Activated T-helper 17 cell treated with anti-CD3 and anti-CD28 coated beads, Interleukin-2, amount 50 U/mL, for 72 hours (primary cell): ENCODE data around the gene GABRB3. TPM values are rescaled to one million over a fixed set of nuclear protein-coding genes. Genes with fewer than 3 reads are reported as not detected.

Source experiments
- ATAC-seq: fragments of 150-1000 bp; cut with Tn5 transposase; replicated peaks from 2 replicates; pipeline ENCODE4 v1.10.0; 2021; ENCODE audit warnings: mild to moderate bottlenecking, moderate library complexity
- H3K27ac Mint-ChIP-seq: one replicate; pipeline ENCODE4 v1.8.0; 2022; ENCODE audit warnings: mixed read lengths
- H3K27me3 Mint-ChIP-seq: one replicate; pipeline ENCODE4 v1.8.0; 2022; ENCODE audit warnings: mixed read lengths
- H3K36me3 Mint-ChIP-seq: one replicate; pipeline ENCODE4 v1.8.0; 2022; ENCODE audit warnings: low read depth, mild to moderate bottlenecking, mixed read lengths
- H3K4me1 Mint-ChIP-seq: one replicate; pipeline ENCODE4 v1.8.0; 2022; ENCODE audit warnings: mixed read lengths
- H3K4me3 Mint-ChIP-seq: one replicate; pipeline ENCODE4 v1.8.0; 2022; ENCODE audit warnings: mild to moderate bottlenecking, mixed read lengths
- H3K9me3 Mint-ChIP-seq: one replicate; pipeline ENCODE4 v1.8.0; 2022; ENCODE audit warnings: mixed read lengths
- total RNA-seq, 2 donors: library from RNA; stranded (reverse); gene quantifications; one replicate each; pipeline ENCODE4 v1.2.3, GENCODE V29; 2022

The GABRB3 gene
- total RNA-seq, 2 donors from 2014 or later, result 0.32 TPM; not detected in 1

GRCh38 chr15:26551473-26551872, 221.4 kb downstream of the GABRB3 start:
- Mint-ChIP-seq H3K27ac (no peak overlapping the region), H3K4me1 (no peaks in the 10 kb centered on the region), H3K9me3 (peaks cover 16% of the 10 kb centered on the region), H3K27me3 (no peaks in the 10 kb centered on the region), H3K36me3 (no peaks in the 10 kb centered on the region), H3K4me3 (no peak overlapping the region)
- no peak for ATAC-seq

GRCh38 chr15:26550880-26551279, 222.0 kb downstream of the GABRB3 start:
- Mint-ChIP-seq H3K27me3 (no peaks in the 10 kb centered on the region), H3K4me1 (no peaks in the 10 kb centered on the region)

GRCh38 chr15:26537663-26538062, 235.2 kb downstream of the GABRB3 start:
- ATAC-seq, result no peak
- Mint-ChIP-seq H3K27ac (no peak overlapping the region), H3K4me1 (no peaks in the 10 kb centered on the region), H3K27me3 (no peaks in the 10 kb centered on the region), H3K4me3 (no peak overlapping the region), H3K9me3 (peaks cover 24% of the 10 kb centered on the region), H3K36me3 (no peaks in the 10 kb centered on the region)

More at GRCh38 chr15:26550880-26551279, 222.0 kb downstream of the GABRB3 start:
- peaks cover 13% of the 10 kb centered on the region for H3K9me3 Mint-ChIP-seq
- ATAC-seq, result no peak
- H3K36me3 Mint-ChIP-seq, result no peaks in the 10 kb centered on the region
- H3K27ac Mint-ChIP-seq, result no peak overlapping the region
- H3K4me3 Mint-ChIP-seq, result no peak overlapping the region

GRCh38 chr15:26531489-26531888, 241.4 kb downstream of the GABRB3 start:
- ATAC-seq, result no peak
- Mint-ChIP-seq H3K9me3 (peaks cover 32% of the 10 kb centered on the region), H3K4me1 (no peaks in the 10 kb centered on the region), H3K27ac (no peak overlapping the region), H3K36me3 (no peaks in the 10 kb centered on the region), H3K27me3 (no peaks in the 10 kb centered on the region), H3K4me3 (no peak overlapping the region)

GRCh38 chr15:26525096-26525495, 247.8 kb downstream of the GABRB3 start:
- Mint-ChIP-seq H3K36me3 (no peaks in the 10 kb centered on the region), H3K9me3 (peaks cover 13% of the 10 kb centered on the region), H3K27ac (no peak overlapping the region), H3K4me1 (no peaks in the 10 kb centered on the region), H3K4me3 (no peak overlapping the region), H3K27me3 (no peaks in the 10 kb centered on the region)
- no peak for ATAC-seq

- no peak for ATAC-seq
- Mint-ChIP-seq H3K4me3 (no peak overlapping the region), H3K9me3 (peaks cover 9% of the 10 kb centered on the region), H3K4me1 (no peaks in the 10 kb centered on the region), H3K27ac (no peak overlapping the region), H3K36me3 (no peaks in the 10 kb centered on the region), H3K27me3 (no peaks in the 10 kb centered on the region)
Observed at GRCh38 chr15:26521691-26522198, 251.1 kb downstream of the GABRB3 start.

- Mint-ChIP-seq H3K9me3 (peaks cover 9% of the 10 kb centered on the region), H3K27ac (no peak overlapping the region), H3K36me3 (no peaks in the 10 kb centered on the region), H3K27me3 (no peaks in the 10 kb centered on the region), H3K4me3 (no peak overlapping the region), H3K4me1 (no peaks in the 10 kb centered on the region)
- no peak for ATAC-seq
Observed at GRCh38 chr15:26521130-26521529, 251.7 kb downstream of the GABRB3 start.

- H3K4me3 Mint-ChIP-seq, result no peak overlapping the region
- no peak for ATAC-seq
Observed at GRCh38 chr15:26518885-26519284, 254.0 kb downstream of the GABRB3 start.

GRCh38 chr15:26516102-26516980, 256.5 kb downstream of the GABRB3 start:
- no peaks in the 10 kb centered on the region for H3K27me3 Mint-ChIP-seq
- ATAC-seq, result no peak
- H3K9me3 Mint-ChIP-seq, result peaks cover 6% of the 10 kb centered on the region
- no peaks in the 10 kb centered on the region for H3K4me1 Mint-ChIP-seq
- no peak overlapping the region for H3K4me3 Mint-ChIP-seq
- H3K27ac Mint-ChIP-seq, result no peak overlapping the region
- no peaks in the 10 kb centered on the region for H3K36me3 Mint-ChIP-seq

More at GRCh38 chr15:26518885-26519284, 254.0 kb downstream of the GABRB3 start:
- H3K9me3 Mint-ChIP-seq, result peaks cover 9% of the 10 kb centered on the region
- no peak overlapping the region for H3K27ac Mint-ChIP-seq
- H3K4me1 Mint-ChIP-seq, result no peaks in the 10 kb centered on the region
- no peaks in the 10 kb centered on the region for H3K36me3 Mint-ChIP-seq
- H3K27me3 Mint-ChIP-seq, result no peaks in the 10 kb centered on the region

GRCh38 chr15:26504009-26504408, 268.9 kb downstream of the GABRB3 start:
- ATAC-seq, result no peak
- Mint-ChIP-seq H3K9me3 (peaks cover 20% of the 10 kb centered on the region), H3K27ac (no peak overlapping the region), H3K4me1 (no peaks in the 10 kb centered on the region), H3K4me3 (no peak overlapping the region), H3K27me3 (no peaks in the 10 kb centered on the region), H3K36me3 (no peaks in the 10 kb centered on the region)

Other genes starting within 250 kb of the GABRB3 start
- gene GABRA5, start 94.0 kb upstream of the GABRB3 start, total RNA-seq, result not detected
- not detected for gene GABRG3, start 198.1 kb upstream of the GABRB3 start, total RNA-seq